ENCODE measurements around the gene BEND2.

DNA sequence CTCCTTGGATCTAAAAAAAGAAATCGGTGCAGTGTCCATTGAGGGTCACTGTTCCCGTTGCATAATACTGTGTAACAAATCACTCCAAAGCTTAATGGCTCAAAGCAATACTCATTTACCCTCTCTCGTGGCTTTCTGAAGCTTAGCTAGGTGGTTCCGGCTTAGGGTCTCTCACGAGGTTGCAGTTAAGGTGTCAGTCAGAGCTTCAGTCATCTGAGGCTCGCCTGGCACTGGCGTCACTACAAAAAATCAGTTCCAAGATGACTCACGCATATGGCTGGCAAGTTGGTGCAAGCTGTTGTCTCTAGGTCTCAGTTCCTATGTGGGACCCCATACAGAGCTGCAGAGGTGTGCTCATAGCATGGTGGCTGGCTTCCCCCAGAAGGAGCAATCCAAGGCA, 91.0 kb downstream of the BEND2 start:
- TF ChIP-seq, protein P1, sequence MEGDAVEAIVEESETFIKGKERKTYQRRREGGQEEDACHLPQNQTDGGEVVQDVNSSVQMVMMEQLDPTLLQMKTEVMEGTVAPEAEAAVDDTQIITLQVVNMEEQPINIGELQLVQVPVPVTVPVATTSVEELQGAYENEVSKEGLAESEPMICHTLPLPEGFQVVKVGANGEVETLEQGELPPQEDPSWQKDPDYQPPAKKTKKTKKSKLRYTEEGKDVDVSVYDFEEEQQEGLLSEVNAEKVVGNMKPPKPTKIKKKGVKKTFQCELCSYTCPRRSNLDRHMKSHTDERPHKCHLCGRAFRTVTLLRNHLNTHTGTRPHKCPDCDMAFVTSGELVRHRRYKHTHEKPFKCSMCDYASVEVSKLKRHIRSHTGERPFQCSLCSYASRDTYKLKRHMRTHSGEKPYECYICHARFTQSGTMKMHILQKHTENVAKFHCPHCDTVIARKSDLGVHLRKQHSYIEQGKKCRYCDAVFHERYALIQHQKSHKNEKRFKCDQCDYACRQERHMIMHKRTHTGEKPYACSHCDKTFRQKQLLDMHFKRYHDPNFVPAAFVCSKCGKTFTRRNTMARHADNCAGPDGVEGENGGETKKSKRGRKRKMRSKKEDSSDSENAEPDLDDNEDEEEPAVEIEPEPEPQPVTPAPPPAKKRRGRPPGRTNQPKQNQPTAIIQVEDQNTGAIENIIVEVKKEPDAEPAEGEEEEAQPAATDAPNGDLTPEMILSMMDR (IDR thresholded peaks at IDR 0.05; ENCODE audit: low read depth, low read length): no peak
- no peak for TF ChIP-seq MYC (IDR thresholded peaks at IDR 0.05; ENCODE audit: low read depth, low read length)
- TF ChIP-seq POLR2A (IDR thresholded peaks at IDR 0.05; ENCODE audit: extremely low read depth, insufficient read length): no peak

Data from NB4 (cell line).